Mucosa of stomach (tissue), 1 donor: Measurements from ENCODE around the gene NANOS3.

Experiments used
- H3K27me3 ChIP-seq: one replicate; pipeline ENCODE4 v1.7.0; 2013; ENCODE audit warnings: mild to moderate bottlenecking, low read length; ENCODE audit not compliant: control insufficient read depth, insufficient read depth
- H3K36me3 ChIP-seq: one replicate; pipeline ENCODE4 v1.7.0; 2013; ENCODE audit warnings: low read length; ENCODE audit not compliant: control insufficient read depth, insufficient read depth
- H3K4me1 ChIP-seq: one replicate; pipeline ENCODE4 v1.7.0; 2013; ENCODE audit warnings: mild to moderate bottlenecking, low read length; ENCODE audit not compliant: control insufficient read depth, insufficient read depth
- H3K4me3 ChIP-seq: one replicate; pipeline ENCODE4 v1.7.0; 2013; ENCODE audit warnings: low read length
- H3K9ac ChIP-seq: one replicate; pipeline ENCODE4 v1.7.0; 2013; ENCODE audit warnings: mild to moderate bottlenecking, low read length, moderate library complexity
- H3K9me3 ChIP-seq: one replicate; pipeline ENCODE4 v1.7.0; 2013; ENCODE audit warnings: mild to moderate bottlenecking, low read length, moderate library complexity; ENCODE audit not compliant: control insufficient read depth
- donor health status: Pancreatic carcinoma.

Gene NANOS3

DNA sequence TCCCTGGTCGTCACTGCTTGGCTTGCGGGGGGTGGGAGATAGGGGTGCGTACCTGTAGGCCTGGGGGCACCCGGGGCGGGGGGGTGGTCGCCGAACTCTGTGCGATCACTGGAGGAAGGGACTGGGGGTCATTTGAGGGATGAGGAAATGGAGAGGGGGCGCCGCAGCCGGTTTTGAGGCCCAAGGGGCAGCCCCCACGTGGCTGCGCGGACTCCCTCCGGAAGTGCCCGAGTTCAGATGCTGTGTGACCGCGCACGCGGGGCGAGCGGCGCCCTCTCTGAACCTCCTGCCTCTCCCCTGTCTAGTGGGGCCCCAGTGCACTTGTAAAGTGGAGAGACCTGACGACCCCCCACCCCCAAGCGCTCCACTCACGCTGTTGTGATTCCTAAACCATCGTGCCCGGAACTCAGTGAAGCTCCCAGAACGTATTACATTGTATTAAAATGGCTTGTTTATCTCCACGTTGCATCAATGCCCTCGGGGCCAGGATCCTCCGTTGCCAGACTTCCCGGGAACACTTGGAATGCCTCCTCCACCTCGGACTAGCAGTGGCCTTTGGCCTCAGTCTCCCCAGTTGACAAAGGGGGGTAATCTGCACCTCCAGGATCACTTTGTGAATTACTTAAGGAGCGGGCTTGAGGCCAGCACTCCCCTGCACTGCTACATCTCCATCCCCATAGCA lies 3.0 kb upstream of the NANOS3 start:
- Histone ChIP-seq H3K9ac (no peak overlapping the region), H3K36me3 (no peaks in the 10 kb centered on the region), H3K4me3 (no peak overlapping the region), H3K4me1 (peaks cover 11% of the 10 kb centered on the region), H3K27me3 (peaks cover 3% of the 10 kb centered on the region), H3K9me3 (no peaks in the 10 kb centered on the region)

DNA sequence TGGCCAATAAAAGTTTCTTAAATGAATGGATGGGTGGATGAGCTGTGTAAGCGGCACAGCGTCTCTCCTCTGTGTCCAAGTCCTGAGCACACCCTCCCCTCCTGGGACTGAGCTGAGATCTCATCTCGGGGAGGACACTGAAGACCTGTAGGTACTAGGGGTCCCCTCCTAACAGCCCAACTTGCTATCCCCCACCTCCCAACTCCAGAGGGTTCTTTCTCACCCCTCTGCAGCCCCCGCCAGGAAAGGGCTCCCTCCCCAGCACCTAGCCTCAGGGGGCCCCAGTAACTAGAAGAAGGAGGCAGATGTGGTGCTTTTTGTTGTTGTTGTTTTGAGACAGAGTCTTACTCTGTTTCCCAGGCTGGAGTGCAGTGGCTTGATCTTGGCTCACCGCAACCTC lies 1.1 kb upstream of the NANOS3 start:
- Histone ChIP-seq H3K4me1 (peaks cover 21% of the 10 kb centered on the region), H3K36me3 (no peaks in the 10 kb centered on the region), H3K27me3 (peaks cover 3% of the 10 kb centered on the region), H3K9ac (no peak overlapping the region), H3K4me3 (no peak overlapping the region), H3K9me3 (no peaks in the 10 kb centered on the region)

DNA sequence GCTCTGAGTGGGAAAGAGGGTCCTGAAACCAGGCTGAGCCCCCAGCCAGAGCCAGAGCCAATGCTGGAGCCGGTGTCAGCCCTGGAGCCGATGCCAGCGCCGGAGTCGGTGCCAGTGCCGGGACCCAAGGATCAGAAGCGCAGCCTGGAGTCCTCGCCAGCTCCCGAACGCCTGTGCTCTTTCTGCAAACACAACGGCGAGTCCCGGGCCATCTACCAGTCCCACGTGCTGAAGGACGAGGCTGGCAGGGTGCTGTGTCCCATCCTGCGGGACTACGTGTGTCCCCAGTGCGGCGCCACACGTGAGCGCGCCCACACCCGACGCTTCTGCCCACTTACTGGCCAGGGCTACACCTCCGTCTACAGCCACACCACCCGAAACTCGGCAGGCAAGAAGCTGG lies 369 bp downstream of the NANOS3 start:
- Histone ChIP-seq H3K9me3 (no peaks in the 10 kb centered on the region), H3K9ac (no peak overlapping the region), H3K4me1 (peaks cover 36% of the 10 kb centered on the region), H3K27me3 (peaks cover 3% of the 10 kb centered on the region), H3K36me3 (no peaks in the 10 kb centered on the region), H3K4me3 (no peak overlapping the region)

DNA sequence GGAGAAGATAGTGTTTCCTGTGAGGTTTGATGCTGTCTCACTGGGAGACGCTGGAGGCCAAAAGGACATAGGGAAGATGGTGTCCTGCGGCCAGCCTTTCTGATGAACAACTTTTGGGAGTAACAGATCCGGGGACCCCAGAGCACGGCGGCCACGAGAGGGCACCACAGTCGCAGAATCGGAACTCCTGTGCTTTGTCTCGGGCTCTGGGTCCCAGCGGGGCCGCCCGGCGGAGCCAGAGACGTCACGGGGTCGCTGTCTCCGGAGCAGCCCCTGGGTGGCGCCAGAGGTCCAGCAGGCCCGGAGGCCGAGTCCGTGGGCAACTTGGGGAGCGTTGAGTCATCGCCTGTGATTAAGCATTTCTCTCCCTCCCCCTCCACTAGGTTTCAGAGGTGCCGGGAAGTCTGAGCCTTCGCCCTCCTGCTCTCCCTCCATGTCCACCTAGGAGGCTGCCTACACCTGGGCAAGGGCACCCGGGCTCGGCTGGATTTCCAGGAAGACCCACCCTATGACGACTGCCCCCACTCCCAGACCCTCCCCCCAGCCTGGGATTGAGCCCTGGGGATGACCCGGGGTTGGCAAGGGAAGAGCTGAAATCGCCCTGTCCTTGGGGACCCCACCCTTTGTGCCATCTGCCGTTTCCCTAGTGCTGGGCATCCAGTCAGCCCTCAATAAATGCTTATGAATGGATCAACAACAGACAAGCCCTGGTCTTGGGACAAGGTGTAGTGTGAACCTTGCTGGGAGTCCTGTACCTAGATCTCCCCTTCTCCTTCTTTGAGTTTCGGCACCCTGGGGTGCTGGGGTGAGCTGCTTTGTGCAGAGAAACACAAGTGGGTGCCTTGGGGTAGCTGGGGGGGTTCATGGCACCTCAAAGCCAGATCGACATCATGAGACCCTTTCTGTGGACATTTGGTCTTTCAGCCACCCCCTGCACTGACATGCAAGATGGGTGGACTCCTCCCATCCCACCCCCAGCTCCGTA lies 3.4 kb downstream of the NANOS3 start:
- Histone ChIP-seq H3K4me3 (peak overlapping the region; percentile 22), H3K27me3 (no peaks in the 10 kb centered on the region), H3K36me3 (no peaks in the 10 kb centered on the region), H3K4me1 (peaks cover 50% of the 10 kb centered on the region), H3K9ac (peak overlapping the region; percentile 77), H3K9me3 (no peaks in the 10 kb centered on the region)

DNA sequence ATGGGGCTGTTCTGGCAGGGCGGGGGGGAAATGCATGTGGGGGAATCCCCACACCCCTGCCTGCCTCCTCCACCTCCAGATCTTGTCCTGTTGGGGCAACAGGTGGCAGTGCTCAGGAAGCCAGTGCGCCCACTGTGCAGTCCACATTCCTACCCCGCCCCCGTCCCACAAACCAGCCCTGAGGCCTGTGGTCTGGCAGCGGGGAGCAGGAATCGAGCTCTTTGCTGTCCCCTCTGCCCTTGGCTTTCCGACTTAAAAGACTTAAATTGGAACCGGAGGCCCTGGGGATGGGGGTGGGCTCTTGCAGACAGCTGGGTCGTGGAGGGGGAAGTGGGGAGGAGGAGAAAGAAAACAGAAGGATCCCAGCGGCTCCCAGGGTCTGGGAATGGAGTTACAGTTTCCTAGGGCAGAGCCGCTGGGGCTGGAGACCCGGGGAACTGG lies 4.3 kb downstream of the NANOS3 start:
- no peak overlapping the region for H3K4me3 ChIP-seq
- H3K9me3 ChIP-seq, result no peaks in the 10 kb centered on the region
- H3K36me3 ChIP-seq, result no peaks in the 10 kb centered on the region
- no peaks in the 10 kb centered on the region for H3K27me3 ChIP-seq
- H3K4me1 ChIP-seq, result peaks cover 59% of the 10 kb centered on the region
- peak overlapping the region; percentile 10 for H3K9ac ChIP-seq

DNA sequence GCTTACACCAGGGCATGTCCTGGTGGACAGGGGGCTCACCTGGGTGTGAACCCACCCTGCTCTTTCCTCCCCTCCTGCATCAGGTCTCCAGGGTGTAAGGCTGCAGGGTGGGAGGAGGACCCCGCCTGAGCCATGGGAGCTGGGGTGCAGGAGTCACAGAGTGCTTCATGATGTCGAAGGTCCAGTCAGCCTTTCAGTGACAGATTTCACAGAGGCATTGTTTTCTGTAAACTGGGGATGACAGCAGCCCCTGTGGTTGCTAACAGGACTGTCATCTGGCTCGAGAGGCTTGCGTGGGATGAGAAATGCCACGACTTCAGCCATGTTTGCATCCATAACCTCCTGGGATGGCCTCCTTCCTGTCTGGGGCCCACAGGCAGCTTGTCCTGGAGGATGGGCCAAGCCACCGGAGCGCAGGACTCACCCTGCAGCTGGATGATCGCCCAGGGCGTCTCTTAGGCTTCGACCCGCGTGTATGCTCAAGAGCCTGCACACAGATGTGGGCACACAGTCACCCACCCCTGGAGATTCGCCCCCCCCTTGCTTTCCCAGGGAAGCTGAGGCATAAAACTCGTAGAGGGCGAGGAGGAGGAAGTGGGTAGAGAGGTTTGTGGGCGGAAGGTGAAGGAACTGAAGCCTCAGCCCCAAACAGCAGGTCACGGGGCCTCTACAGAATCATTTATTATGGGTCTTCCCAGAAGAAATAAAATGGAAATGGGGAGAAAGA lies 4.9 kb downstream of the NANOS3 start:
- H3K9me3 ChIP-seq, result no peaks in the 10 kb centered on the region
- peak overlapping the region; percentile 10 for H3K9ac ChIP-seq
- H3K4me1 ChIP-seq, result peaks cover 65% of the 10 kb centered on the region
- no peaks in the 10 kb centered on the region for H3K36me3 ChIP-seq
- H3K27me3 ChIP-seq, result no peaks in the 10 kb centered on the region
- no peak overlapping the region for H3K4me3 ChIP-seq

DNA sequence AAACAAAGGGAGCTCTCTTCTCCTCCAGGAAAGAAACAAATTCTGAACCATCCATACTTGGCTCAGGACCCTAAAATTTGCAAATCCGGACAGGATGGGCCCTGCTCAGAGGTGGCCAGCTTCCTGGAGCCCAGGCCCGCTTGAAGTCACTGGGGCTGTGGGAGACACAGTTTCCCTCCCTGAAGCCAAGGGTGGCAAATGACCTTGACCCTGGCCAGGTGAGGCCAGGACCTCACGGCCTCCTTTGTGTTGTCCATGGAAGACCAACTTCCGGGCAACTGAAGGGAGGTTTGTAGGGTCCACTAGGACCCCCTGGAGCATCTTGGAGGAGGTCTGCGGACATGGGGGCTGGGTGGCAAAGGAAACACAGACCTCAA lies 5.5 kb downstream of the NANOS3 start:
- H3K4me1 ChIP-seq, result peaks cover 71% of the 10 kb centered on the region
- no peak overlapping the region for H3K4me3 ChIP-seq
- H3K9me3 ChIP-seq, result no peaks in the 10 kb centered on the region
- no peak overlapping the region for H3K9ac ChIP-seq
- no peaks in the 10 kb centered on the region for H3K36me3 ChIP-seq
- H3K27me3 ChIP-seq, result no peaks in the 10 kb centered on the region

DNA sequence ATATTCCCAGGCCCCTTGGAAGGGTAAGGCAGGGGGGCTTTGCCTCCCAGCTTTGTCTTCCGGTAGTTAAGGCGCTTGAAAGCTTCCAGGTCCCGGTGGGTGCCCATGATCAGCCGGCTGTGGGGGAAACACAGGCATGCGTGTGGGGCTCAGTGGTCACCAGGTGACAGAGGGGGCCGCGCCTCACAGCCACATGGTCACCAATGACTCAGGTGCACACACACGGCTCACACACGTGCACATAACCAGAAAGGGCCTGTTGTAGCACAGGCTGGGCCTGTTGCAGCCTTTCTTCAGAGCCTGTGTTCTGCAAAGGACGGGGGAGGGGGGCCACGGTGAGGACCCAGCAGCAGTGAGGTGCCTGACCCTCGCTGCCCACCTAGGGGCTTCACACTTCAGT lies 5.9 kb downstream of the NANOS3 start:
- H3K9me3 ChIP-seq, result no peaks in the 10 kb centered on the region
- no peak overlapping the region for H3K4me3 ChIP-seq
- peaks cover 75% of the 10 kb centered on the region for H3K4me1 ChIP-seq
- H3K27me3 ChIP-seq, result no peaks in the 10 kb centered on the region
- H3K36me3 ChIP-seq, result no peaks in the 10 kb centered on the region
- no peak overlapping the region for H3K9ac ChIP-seq

DNA sequence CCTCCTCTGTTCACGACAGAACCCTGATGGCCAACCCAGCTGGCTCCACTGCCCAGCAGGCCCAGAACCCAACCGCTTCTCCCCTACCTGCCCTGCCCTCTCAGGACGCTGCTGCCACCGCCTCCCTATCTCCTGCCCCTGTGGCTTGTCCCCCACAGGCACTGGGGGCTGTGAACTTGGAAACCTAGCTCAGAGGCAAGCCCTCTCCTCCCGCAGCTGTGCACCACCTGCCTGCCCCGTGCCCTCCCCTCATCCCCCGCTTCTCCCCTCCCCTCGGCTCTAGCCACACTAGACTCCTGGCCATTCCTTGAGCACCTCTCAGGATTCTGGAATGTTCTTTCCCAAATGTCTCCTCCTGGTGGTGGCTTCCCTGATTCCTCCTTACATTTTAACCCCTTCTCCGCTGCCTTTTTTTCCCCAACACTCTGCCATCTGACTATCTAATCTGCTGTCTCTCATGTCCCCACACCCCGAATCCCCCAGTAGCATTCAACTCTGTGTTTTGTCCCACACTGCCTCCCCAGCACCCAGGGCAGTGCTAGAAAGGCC lies 6.7 kb downstream of the NANOS3 start:
- Histone ChIP-seq H3K36me3 (no peaks in the 10 kb centered on the region), H3K27me3 (no peaks in the 10 kb centered on the region), H3K9me3 (no peaks in the 10 kb centered on the region), H3K4me3 (no peak overlapping the region), H3K9ac (no peak overlapping the region), H3K4me1 (peaks cover 83% of the 10 kb centered on the region)

DNA sequence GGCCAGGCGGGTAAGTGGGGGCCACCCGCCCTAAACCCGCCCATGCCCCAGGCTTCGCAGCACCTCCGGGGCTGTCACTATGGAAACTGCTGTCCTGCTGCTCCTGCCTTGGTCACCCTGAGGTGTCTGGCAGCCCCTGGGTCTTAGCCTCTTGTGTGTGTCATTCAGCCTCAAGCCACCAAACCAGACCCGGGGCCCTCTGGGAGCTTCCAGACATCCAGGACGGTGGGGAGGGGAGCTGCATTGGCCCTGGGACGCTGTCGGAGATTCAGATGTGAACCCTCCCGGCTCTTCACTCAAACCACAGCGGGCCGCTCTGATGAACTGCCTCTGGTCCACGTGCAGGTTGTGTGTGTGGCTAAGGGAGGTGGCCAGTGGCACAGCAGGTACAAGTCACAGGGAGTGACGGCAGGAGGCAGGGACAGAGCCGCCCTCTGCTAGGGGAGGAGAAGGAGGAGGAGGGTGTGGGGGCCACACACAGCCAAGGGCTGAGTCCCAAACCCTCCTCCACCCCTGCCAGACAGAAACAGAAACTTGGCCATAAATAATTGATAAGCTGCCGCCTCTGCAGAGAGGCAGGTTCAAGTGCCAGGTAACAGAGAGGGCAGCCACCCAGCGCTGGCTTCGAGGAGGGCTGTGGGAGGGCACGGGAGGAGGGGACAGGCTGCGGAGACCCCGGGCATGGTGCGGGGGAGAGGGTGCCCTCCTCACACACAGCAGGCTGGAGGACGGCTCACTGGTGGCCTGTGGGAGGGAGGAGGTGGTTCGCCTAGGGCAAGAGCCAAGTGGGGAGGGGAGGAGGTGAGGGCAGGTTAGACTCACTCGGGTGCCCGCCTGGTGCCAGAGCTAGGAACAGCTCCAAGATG lies 8.0 kb downstream of the NANOS3 start:
- Histone ChIP-seq H3K27me3 (no peaks in the 10 kb centered on the region), H3K9me3 (no peaks in the 10 kb centered on the region), H3K9ac (peak overlapping the region; percentile 83), H3K4me3 (peak overlapping the region; percentile 27), H3K36me3 (no peaks in the 10 kb centered on the region), H3K4me1 (peaks cover 85% of the 10 kb centered on the region)

DNA sequence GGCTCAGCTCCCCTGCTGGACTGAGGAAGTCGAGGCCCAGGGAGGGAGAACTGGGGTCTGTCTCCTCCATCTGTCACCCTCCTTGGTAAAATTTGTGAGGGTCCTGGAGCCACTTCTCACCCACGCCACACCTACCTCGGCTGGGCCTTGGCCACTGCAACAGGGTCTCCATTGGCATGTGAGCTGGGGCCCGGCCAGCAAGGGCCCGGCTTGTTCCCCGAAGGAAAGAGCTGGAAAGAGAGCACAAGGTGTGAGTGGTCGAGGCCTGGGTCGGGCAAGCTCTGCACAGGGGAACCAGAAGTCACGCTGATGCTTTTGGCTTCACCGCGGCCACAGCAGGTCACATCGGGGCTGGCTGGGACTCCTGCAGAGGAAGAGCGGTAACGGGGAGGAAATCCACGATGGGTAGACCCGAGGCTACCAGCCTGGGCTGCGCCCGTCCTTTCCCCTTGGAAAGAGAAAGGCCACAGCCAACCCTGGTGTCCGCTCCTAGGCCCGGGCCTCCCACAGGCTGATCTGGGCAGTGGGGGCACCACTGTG lies 9.0 kb downstream of the NANOS3 start:
- peak overlapping the region; percentile 83 for H3K9ac ChIP-seq
- H3K9me3 ChIP-seq, result no peaks in the 10 kb centered on the region
- H3K4me1 ChIP-seq, result peaks cover 76% of the 10 kb centered on the region
- H3K4me3 ChIP-seq, result peak overlapping the region; percentile 27
- no peaks in the 10 kb centered on the region for H3K27me3 ChIP-seq
- no peaks in the 10 kb centered on the region for H3K36me3 ChIP-seq
